OCI-M2 (cell line): ENCODE measurements around the gene CDK19.
"Not testable (repeated sequence)": the region's sequence is repeated elsewhere in the genome, so short reads cannot be mapped to it uniquely, and the experiment has no call there.

Experiments
- DNase-seq: peaks from one replicate; lab custom pipeline; 2025; ENCODE audit not compliant: unreplicated experiment; lab: John Stamatoyannopoulos, UW

Gene CDK19

GRCh38 chr6:110590821-110591351 lies 224.4 kb downstream of the CDK19 start:
- DNase-seq = no peak

- no peak for DNase-seq
Measured at GRCh38 chr6:110589865-110590513, 225.3 kb downstream of the CDK19 start.

DNA sequence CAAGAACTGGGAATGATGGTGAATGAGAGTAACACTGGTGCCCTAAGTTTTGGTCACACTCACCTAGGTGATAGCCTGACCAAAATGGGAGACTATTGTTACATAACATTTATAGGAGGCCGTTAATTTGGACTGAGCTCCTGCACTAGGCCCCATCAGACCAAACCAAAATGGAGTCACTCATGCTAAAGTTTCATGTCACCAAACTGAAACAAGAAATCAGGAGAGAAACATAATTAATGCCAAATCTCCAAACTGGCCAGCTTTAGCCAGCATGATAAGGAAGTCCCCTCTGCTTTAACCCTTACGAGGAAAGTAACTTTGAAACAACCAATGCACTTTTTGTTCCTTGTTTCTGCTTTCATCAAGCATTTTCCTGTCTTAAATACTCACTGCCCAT lies 227.9 kb downstream of the CDK19 start:
- DNase-seq = no peak

DNA sequence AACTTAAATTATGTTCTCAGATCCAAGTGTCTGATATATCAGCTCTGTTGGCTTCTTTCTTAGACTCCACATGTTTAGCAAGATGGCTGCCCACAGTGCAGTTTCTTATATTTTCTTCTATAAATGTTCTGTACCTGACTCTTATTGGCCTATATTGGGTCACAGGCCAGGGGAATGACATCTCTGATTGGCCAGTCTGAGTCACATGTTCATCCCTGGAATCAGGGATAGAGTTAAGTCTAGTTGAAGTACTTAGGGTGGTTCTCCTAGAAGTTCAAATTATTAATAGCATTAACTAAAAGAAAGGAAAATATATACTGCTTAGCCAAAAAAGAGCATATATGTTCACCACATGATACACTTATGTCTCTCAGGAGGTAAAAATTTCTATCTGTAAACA lies 233.6 kb downstream of the CDK19 start:
- DNase-seq = no peak

GRCh38 chr6:110577596-110578167 lies 237.6 kb downstream of the CDK19 start:
- not testable (repeated sequence) for DNase-seq

GRCh38 chr6:110575925-110576463 lies 239.3 kb downstream of the CDK19 start:
- no peak for DNase-seq

DNA sequence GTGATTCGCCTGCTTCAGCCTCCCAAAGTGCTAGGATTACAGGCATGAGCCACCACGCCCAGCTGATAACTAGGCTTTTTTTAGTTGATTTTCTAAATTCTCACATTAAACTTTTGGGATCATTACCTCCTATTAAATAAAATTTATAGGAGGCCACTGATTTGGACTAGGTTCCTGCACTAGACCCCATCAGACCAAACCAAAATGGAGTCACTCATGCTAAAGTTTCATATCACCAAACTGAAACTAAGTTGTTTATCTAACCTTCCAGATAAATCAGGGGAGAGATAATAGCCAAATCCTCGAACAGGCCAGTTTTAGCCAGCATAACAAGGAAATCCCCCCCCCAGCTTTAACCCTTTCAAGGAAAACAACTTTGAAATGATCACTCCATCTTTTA lies 240.5 kb downstream of the CDK19 start:
- no peak for DNase-seq

DNA sequence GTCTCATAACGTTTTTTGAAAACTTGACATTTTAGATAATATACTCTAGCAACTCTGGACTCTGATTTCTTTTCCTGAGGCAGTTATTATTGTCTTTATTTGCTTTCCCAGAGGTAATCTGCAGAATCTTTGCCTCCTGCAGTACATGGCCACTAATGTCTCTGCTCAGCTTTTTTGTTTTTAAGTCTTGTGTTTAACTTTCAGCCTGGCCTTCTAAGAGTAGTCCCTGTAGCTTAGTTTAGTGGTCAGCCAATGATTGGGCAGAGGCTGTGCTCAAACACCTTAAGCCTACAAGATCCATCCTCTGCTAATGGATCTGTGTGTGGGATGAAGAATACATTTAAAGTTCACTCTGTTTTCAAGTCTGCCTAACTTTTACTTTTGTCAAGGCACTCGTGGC lies 241.7 kb downstream of the CDK19 start:
- no peak for DNase-seq

DNA sequence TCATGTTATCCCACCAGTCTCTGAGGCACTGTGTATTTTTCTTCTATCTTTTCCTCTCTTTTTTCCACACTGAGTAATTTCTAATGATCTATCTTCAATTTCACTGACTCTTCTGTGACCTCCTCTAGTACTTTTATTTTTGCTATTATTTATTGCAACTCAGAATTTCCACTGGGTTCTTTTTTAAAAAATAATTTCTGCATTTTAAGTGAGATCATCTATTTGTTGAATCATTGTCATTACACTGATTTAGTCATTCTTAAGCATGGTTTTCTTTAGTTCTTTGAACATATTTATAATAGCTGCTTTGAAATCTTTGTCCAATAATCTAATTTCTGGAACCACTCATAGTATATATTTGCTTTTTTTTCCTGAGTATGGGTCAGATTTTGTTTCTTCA lies 242.1 kb downstream of the CDK19 start:
- no peak for DNase-seq

GRCh38 chr6:110567957-110568696 lies 247.1 kb downstream of the CDK19 start:
- DNase-seq = no peak

GRCh38 chr6:110566346-110567125 lies 248.7 kb downstream of the CDK19 start:
- no peak for DNase-seq

DNA sequence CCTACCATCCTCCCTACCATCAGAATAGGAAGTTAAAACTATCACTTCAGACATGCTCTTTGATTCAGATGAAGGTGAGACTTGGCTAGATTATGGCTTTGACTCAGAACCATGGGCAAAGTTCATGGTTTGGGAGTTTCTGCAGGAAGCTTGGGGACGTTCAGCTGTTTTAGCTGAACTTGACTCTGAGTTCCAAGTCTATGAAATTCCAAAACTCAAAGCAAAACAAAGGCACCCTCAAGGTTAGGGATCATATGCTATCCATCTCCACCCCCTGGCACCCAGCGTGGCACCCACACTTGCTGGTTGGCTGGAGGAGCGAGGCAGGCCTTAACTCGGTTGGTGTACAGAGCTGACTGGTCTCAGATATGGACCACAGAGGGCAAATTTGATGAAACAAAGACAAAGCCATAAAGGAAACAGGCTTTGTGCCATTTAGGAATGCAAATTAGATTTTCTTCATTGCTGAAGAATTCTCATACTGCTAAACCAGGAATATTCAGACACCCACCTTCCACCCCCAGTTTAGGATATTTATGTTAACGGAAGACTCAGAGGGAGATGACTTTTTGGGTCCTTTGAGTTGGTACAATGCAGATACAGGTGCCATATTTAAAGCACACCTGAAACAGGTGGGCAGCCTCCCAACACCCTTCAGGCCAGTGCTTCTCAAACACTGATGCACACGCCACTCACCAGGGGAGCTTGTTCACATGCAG lies 250.4 kb downstream of the CDK19 start:
- DNase-seq = no peak

- DNase-seq = no peak
Measured at GRCh38 chr6:110563711-110564110, 251.6 kb downstream of the CDK19 start.

- no peak for DNase-seq
Measured at GRCh38 chr6:110562316-110562915, 252.9 kb downstream of the CDK19 start.

GRCh38 chr6:110561696-110562095 lies 253.6 kb downstream of the CDK19 start:
- no peak for DNase-seq

GRCh38 chr6:110561008-110561396 lies 254.3 kb downstream of the CDK19 start:
- no peak for DNase-seq

DNA sequence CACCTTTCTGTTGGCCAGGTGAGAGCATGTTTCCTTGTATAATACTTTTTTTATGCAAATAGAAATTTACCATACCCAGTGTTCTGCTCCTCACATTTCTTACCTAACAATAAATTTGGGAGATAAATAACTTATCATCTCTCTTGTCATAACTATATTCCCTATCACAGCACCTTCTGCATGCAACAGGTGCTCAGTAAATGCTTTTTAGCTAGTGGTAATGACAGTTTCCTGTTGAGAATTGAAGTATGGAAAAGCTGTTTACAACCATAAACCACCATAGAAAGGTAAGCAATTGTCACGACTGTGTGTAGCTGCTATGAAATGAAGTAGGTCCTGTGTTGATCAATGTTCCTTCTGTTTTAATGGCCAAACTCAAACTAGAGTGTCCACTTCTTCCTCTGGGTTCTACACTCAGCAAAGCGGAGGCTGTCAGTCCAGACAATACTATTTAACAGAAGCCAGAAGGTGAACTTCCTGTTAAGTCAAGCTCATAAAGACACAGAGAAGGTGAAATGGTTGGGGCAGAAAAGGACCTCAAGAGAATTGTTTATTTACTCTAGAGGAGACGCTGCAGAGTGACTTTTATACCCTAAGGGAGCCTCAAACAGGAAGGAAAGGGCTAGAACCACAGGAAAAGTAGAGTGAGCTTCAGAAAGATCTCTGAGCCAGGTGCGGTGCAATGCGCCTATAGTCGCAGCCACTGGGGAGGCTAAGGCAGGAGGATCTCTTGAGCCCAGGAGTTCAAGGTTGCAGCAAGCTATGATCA lies 254.8 kb downstream of the CDK19 start:
- no peak for DNase-seq
